ENCODE measurements around the gene IGF2BP1.
"Not testable (repeated sequence)": the region's sequence is repeated elsewhere in the genome, so short reads cannot be mapped to it uniquely, and the experiment has no call there.

Gene IGF2BP1

GRCh38 chr17:49020609-49021008, 23.4 kb downstream of the IGF2BP1 start:
- DNase-seq (ENCODE audit: low spot score), result no peak

- DNase-seq (ENCODE audit: low spot score), result no peak
These were observed 24.0 kb downstream of the IGF2BP1 start for GRCh38 chr17:49021095-49021767.

- no peak for DNase-seq (ENCODE audit: low spot score)
These were observed 24.6 kb downstream of the IGF2BP1 start for GRCh38 chr17:49021768-49022103.

- DNase-seq (ENCODE audit: low spot score), result peak; percentile 73
These were observed 25.3 kb downstream of the IGF2BP1 start for GRCh38 chr17:49022391-49022941.

- DNase-seq (ENCODE audit: low spot score), result no peak
These were observed 27.3 kb downstream of the IGF2BP1 start for GRCh38 chr17:49024523-49024922.

GRCh38 chr17:49026447-49026846, 29.3 kb downstream of the IGF2BP1 start:
- not testable (repeated sequence) for DNase-seq (ENCODE audit: low spot score)

GRCh38 chr17:49028271-49028670, 31.1 kb downstream of the IGF2BP1 start:
- no peak for DNase-seq (ENCODE audit: low spot score)

- peak; percentile 47 for DNase-seq (ENCODE audit: low spot score)
These were observed 32.6 kb downstream of the IGF2BP1 start for GRCh38 chr17:49029801-49030200.

GRCh38 chr17:49031965-49032928, 35.1 kb downstream of the IGF2BP1 start:
- peak; percentile 80 for DNase-seq (ENCODE audit: low spot score)

- peak; percentile 47 for DNase-seq (ENCODE audit: low spot score)
These were observed 38.5 kb downstream of the IGF2BP1 start for GRCh38 chr17:49035470-49036269.

- no peak for DNase-seq (ENCODE audit: low spot score)
These were observed 39.1 kb downstream of the IGF2BP1 start for GRCh38 chr17:49036270-49036626.

- no peak for DNase-seq (ENCODE audit: low spot score)
These were observed 41.0 kb downstream of the IGF2BP1 start for GRCh38 chr17:49038138-49038537.

GRCh38 chr17:49038544-49038943, 41.4 kb downstream of the IGF2BP1 start:
- DNase-seq (ENCODE audit: low spot score), result no peak

- DNase-seq (ENCODE audit: low spot score), result not testable (repeated sequence)
These were observed 42.3 kb downstream of the IGF2BP1 start for GRCh38 chr17:49039518-49039917.

- no peak for DNase-seq (ENCODE audit: low spot score)
These were observed 44.3 kb downstream of the IGF2BP1 start for GRCh38 chr17:49041527-49041926.

GRCh38 chr17:49045376-49045775, 48.2 kb downstream of the IGF2BP1 start:
- DNase-seq (ENCODE audit: low spot score), result no peak

GRCh38 chr17:49046912-49047311, 49.7 kb downstream of the IGF2BP1 start:
- no peak for DNase-seq (ENCODE audit: low spot score)

GRCh38 chr17:49049265-49049664, 52.1 kb downstream of the IGF2BP1 start:
- no peak for DNase-seq (ENCODE audit: low spot score)

- DNase-seq (ENCODE audit: low spot score), result no peak
These were observed 53.4 kb downstream of the IGF2BP1 start for GRCh38 chr17:49050611-49051010.

- no peak for DNase-seq (ENCODE audit: low spot score)
These were observed 54.1 kb downstream of the IGF2BP1 start for GRCh38 chr17:49051269-49051668.

GRCh38 chr17:49053171-49053829, 56.1 kb downstream of the IGF2BP1 start:
- DNase-seq (ENCODE audit: low spot score), result no peak

Measured in kidney capillary endothelial cell (primary cell).